ENCODE data around the gene LAGE3.

Gene LAGE3, protein sequence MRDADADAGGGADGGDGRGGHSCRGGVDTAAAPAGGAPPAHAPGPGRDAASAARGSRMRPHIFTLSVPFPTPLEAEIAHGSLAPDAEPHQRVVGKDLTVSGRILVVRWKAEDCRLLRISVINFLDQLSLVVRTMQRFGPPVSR

GRCh38 chrX:154478728-154479622 is at the start of gene LAGE3:
LAGE3 (minus strand) TSS chrX:154479281; CDS start chrX:154478915, 366 bp downstream.
- H3K4me3 Mint-ChIP-seq = peak within 1 kb of the TSS; percentile 86
- no peaks in the 10 kb centered on the region for H3K27me3 Mint-ChIP-seq (ENCODE audit: low read depth)
- H3K27ac Mint-ChIP-seq = peak within 1 kb of the TSS; percentile 83
- peaks cover 6% of the 10 kb centered on the region for H3K36me3 Mint-ChIP-seq (ENCODE audit: low read depth)
- H3K9me3 Mint-ChIP-seq = no peaks in the 10 kb centered on the region
- H3K4me1 Mint-ChIP-seq (ENCODE audit: low read depth) = peaks cover 15% of the 10 kb centered on the region

DNA sequence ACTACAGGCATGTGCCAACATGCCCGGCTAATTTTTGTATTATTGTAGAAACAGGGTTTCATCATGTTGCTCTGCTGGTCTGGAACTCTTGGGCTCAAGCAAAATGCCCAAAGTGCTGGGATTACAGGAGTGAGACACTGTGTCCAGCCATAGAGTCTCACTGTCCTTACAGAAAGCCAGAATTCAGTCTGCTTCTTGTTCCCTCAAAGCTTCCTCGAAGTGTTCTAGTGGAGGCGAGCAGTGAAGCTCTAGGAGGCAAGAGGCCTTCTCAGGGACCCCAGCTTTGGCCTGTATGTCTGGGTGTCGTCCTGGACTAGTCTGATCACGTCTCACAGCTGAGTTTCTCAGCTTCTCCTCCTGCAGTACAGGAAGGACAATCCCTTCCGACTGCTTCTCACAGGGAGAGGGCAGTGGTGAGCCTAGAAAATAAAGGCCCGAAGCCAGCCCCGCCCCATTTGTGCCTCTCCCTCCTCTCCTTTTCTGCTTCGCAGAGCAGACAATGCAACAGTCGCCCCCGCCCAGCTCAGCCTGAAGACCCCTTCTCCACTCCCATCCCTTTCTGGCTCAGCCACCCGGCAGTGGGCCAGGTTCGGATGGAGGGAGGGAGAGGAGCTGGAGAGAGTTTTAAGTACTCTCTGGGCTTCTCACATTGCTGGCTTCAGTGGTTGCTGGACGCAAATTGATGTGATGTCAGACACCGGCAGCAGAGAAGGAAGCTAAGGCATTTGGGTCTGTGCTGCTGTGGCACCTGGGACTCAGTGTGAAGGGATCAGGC is 48.0 kb upstream of the LAGE3 start:
- Mint-ChIP-seq H3K9me3 (no peaks in the 10 kb centered on the region), H3K27me3 (ENCODE audit: low read depth) (no peaks in the 10 kb centered on the region), H3K4me1 (ENCODE audit: low read depth) (peaks cover 14% of the 10 kb centered on the region), H3K4me3 (no peak overlapping the region), H3K36me3 (ENCODE audit: low read depth) (no peaks in the 10 kb centered on the region), H3K27ac (peak overlapping the region; percentile 63)

DNA sequence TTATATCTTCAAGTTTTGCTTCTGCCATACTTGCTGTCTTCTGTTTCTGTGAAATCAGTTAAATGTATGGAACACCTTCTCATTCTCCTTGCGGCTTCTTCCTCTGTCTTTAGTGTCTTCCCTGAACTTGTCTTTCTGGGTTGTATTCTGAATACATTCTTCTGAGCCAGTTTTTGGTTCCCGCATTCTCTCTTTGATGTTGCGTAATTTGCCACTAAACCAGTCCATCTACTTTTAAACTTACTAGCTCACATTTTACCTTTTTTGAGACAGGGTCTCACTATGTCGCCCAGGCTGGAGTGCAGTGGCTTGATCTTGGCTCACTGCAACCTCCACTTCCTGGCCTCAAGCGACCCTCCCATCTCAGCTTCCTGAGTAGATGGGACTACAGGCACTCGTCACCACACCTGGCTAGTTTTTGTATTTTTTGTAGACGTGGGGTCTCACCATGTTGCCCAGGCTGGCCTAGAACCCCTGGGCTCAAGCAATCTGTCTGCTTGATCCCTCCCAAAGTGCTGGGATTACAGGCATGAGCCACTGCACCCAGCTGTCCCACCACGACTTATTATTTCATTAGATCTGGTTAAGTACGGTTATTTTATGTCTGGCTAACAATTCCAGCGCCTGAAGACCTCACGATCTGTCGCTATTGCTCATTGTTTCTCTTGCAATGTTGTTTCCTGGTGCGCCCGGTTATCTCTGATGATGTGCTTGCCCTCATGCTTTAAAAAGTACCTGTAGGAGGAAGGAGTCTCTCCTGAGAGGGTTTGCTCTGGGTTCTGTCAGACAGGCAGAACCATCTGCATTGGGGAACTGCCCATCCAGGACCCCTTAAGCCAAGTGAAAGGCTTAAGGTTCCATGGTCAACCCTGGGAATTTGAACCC is 46.8 kb upstream of the LAGE3 start:
- no peak overlapping the region for H3K4me3 Mint-ChIP-seq
- no peaks in the 10 kb centered on the region for H3K27me3 Mint-ChIP-seq (ENCODE audit: low read depth)
- H3K36me3 Mint-ChIP-seq (ENCODE audit: low read depth) = no peaks in the 10 kb centered on the region
- H3K27ac Mint-ChIP-seq = peak overlapping the region; percentile 72
- H3K9me3 Mint-ChIP-seq = no peaks in the 10 kb centered on the region
- peaks cover 14% of the 10 kb centered on the region for H3K4me1 Mint-ChIP-seq (ENCODE audit: low read depth)

DNA sequence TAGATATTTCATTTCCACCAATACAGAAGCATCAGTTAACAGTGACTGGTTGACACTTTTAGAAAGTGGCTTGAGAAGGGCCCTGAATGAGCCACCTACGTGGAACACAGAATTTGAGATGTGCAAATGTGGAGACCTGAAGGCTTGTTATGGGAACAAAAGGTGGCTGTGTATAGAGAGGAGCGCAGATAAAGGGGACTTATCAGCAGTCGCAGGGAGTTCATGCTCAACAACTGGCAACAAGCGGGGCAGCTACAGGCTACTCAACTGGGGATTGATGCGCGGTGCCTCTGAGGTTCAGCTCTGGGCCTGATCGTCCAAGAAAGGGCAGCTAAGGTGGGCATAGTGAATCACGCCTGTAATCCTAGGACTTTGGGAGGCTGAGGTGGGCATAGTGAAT is 40.3 kb upstream of the LAGE3 start:
- H3K27ac Mint-ChIP-seq = no peak overlapping the region
- H3K36me3 Mint-ChIP-seq (ENCODE audit: low read depth) = no peaks in the 10 kb centered on the region
- H3K9me3 Mint-ChIP-seq = no peaks in the 10 kb centered on the region
- peaks cover 8% of the 10 kb centered on the region for H3K4me1 Mint-ChIP-seq (ENCODE audit: low read depth)
- no peak overlapping the region for H3K4me3 Mint-ChIP-seq
- H3K27me3 Mint-ChIP-seq (ENCODE audit: low read depth) = no peaks in the 10 kb centered on the region

DNA sequence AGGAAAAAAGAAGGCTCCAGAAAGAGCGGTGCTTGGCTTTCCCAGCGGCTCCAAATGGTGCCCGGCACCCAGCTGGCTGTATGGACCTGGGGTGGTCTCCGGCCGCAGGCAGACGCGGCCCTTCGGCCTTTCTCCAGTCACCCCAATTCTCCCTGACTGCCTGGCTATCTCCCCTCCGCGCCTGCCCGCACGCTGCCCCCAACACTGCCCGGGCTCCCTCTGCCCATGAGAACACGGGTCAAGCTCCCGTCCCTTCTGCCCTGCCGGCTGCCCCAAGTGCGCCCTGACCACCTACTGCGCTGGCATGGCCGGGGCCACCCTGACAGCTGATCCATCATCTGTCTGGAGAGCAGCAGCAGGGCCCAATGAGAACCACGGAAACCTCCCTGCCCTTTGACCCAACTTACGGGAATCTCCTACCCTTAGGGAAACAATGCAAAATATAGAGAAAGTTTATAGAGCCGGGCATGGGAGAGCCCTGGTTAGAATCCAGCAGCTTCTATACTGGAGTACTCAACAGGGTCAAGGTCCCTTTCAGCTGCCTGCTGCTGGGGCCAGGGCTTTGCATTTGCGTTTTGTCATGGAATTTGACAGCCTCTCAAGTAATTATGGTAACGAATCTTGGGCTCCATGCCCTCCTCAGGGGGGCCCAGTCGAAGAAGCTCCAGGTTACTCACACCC is 38.2 kb upstream of the LAGE3 start:
- Mint-ChIP-seq H3K9me3 (no peaks in the 10 kb centered on the region), H3K4me3 (no peak overlapping the region), H3K27ac (no peak overlapping the region), H3K27me3 (ENCODE audit: low read depth) (no peaks in the 10 kb centered on the region), H3K4me1 (ENCODE audit: low read depth) (peaks cover 12% of the 10 kb centered on the region), H3K36me3 (ENCODE audit: low read depth) (peaks cover 1% of the 10 kb centered on the region)

GRCh38 chrX:154516656-154517100 is 37.6 kb upstream of the LAGE3 start:
- H3K4me3 Mint-ChIP-seq = peak overlapping the region; percentile 83
- peak overlapping the region; percentile 87 for H3K27ac Mint-ChIP-seq
- peaks cover 14% of the 10 kb centered on the region for H3K4me1 Mint-ChIP-seq (ENCODE audit: low read depth)
- H3K9me3 Mint-ChIP-seq = no peaks in the 10 kb centered on the region
- no peaks in the 10 kb centered on the region for H3K27me3 Mint-ChIP-seq (ENCODE audit: low read depth)
- peaks cover 1% of the 10 kb centered on the region for H3K36me3 Mint-ChIP-seq (ENCODE audit: low read depth)

GRCh38 chrX:154515966-154516655 is 37.0 kb upstream of the LAGE3 start, which contains the start of gene FAM3A:
FAM3A (minus strand) TSS chrX:154516232; CDS start chrX:154515772, 460 bp downstream.
- peaks cover 15% of the 10 kb centered on the region for H3K4me1 Mint-ChIP-seq (ENCODE audit: low read depth)
- H3K27me3 Mint-ChIP-seq (ENCODE audit: low read depth) = no peaks in the 10 kb centered on the region
- peak within 1 kb of the TSS; percentile 87 for H3K27ac Mint-ChIP-seq
- H3K4me3 Mint-ChIP-seq = peak within 1 kb of the TSS; percentile 86
- H3K9me3 Mint-ChIP-seq = no peaks in the 10 kb centered on the region
- H3K36me3 Mint-ChIP-seq (ENCODE audit: low read depth) = peaks cover 1% of the 10 kb centered on the region

- Mint-ChIP-seq H3K36me3 (ENCODE audit: low read depth) (peaks cover 3% of the 10 kb centered on the region), H3K27me3 (ENCODE audit: low read depth) (no peaks in the 10 kb centered on the region), H3K27ac (peak overlapping the region; percentile 85), H3K4me3 (peak overlapping the region; percentile 86), H3K4me1 (ENCODE audit: low read depth) (peaks cover 15% of the 10 kb centered on the region), H3K9me3 (no peaks in the 10 kb centered on the region)
These were observed 36.2 kb upstream of the LAGE3 start for GRCh38 chrX:154515090-154515965.

DNA sequence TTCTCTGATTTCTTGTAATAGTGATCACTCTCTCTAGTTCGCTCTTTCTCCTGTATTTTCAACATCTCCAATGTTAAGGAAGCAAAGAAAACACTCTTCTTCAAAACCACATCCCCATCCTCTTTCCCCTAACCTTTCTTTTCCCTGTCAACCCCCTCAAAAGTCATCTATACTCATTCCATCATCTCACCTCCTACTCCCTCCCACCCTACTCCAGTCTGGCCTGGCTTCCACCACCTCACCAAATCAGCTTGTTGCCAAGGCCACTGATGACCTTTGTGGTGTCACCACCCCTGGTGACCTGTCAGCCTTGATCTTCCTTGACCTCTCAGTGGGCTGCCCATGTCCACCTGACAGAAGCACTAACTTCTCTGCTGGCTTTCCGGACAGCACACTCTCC is 34.6 kb upstream of the LAGE3 start:
- no peaks in the 10 kb centered on the region for H3K9me3 Mint-ChIP-seq
- H3K27me3 Mint-ChIP-seq (ENCODE audit: low read depth) = no peaks in the 10 kb centered on the region
- H3K36me3 Mint-ChIP-seq (ENCODE audit: low read depth) = peaks cover 13% of the 10 kb centered on the region
- peak overlapping the region; percentile 9 for H3K4me3 Mint-ChIP-seq
- H3K27ac Mint-ChIP-seq = peak overlapping the region; percentile 67
- peaks cover 17% of the 10 kb centered on the region for H3K4me1 Mint-ChIP-seq (ENCODE audit: low read depth)

DNA sequence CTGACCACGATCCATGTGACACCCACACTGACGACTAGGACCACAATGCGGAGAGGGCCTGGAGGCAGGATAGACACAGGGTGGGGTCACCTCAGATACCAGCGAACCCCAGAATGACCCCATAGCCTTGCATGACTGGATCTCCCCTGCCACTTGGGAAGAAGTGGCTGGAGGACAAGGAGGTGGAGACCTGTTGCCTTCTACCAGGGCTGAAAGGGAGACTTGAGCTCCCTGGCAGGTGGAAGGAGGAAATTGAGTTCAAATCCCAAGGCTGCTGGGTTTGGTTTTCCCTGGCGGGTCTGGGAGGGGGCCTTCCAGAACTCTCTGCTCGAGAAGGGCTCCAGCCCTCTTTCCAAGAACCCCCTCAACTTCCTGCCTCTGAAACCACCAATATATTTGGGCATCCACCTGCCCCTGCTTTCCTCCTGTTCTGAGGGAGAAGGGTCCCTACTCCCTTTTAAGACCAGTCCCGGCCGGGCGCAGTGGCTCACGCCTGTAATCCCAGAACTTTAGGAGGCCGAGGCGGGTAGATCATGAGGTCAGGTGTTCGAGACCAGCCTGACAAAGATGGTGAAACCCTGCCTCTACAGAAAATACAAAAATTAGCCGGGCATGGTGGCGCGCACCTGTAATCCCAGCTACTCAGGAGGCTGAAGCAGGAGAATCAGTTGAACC is 33.9 kb upstream of the LAGE3 start:
- peaks cover 16% of the 10 kb centered on the region for H3K36me3 Mint-ChIP-seq (ENCODE audit: low read depth)
- no peak overlapping the region for H3K27ac Mint-ChIP-seq
- no peaks in the 10 kb centered on the region for H3K9me3 Mint-ChIP-seq
- H3K4me1 Mint-ChIP-seq (ENCODE audit: low read depth) = peaks cover 17% of the 10 kb centered on the region
- no peaks in the 10 kb centered on the region for H3K27me3 Mint-ChIP-seq (ENCODE audit: low read depth)
- H3K4me3 Mint-ChIP-seq = no peak overlapping the region

DNA sequence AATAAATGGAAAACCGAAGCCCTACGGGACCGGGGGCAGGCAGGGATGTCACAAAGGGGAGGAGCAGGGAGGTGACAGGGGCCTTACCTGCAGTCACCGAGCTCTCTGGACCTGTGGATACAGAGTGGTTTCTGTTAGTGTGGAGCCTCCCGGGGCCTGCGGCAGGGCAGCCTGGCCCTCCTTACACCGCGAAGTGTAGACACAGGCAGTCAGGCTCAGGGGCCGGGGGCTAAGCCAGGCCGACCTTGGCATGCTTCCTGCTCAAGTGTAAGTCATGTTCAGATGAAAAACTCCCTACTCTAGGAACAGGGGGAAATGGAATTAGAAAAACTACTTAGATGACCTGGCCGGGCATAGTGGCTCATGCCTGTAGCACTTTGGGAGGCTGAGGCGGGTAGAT is 32.7 kb upstream of the LAGE3 start:
- Mint-ChIP-seq H3K4me3 (no peak overlapping the region), H3K27me3 (ENCODE audit: low read depth) (no peaks in the 10 kb centered on the region), H3K9me3 (no peaks in the 10 kb centered on the region), H3K27ac (no peak overlapping the region), H3K4me1 (ENCODE audit: low read depth) (peaks cover 17% of the 10 kb centered on the region), H3K36me3 (ENCODE audit: low read depth) (peaks cover 16% of the 10 kb centered on the region)

DNA sequence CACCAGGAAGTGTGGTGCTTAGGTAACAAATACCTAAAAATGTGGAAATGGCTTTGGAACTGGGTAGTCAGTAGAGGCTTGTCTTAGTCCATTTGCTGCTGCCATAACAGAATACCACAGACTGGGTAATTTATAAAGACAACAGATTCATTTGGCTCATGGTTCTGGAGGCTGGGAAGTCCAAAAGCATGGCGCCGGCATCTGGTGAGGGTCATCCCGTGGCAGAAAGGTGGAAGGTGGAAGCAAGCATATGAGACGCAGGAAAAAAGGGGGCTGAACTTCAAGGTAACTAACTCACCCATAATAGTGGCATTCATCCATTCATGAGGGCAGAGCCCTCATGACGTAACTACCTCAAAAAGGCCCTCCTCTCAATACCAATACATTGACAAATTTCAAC is 30.4 kb upstream of the LAGE3 start:
- Mint-ChIP-seq H3K4me1 (ENCODE audit: low read depth) (peaks cover 10% of the 10 kb centered on the region), H3K36me3 (ENCODE audit: low read depth) (peaks cover 19% of the 10 kb centered on the region), H3K9me3 (no peaks in the 10 kb centered on the region), H3K27ac (no peak overlapping the region), H3K27me3 (ENCODE audit: low read depth) (no peaks in the 10 kb centered on the region), H3K4me3 (no peak overlapping the region)

Data from T-helper 1 cell treated with Interleukin-12 subunit alpha and Interleukin-12 subunit beta and Interleukin-4 antibody, amounts not matched to agents 30 μg/mL and 1 μg/mL, for 36 hours (primary cell).